GM21723 (cell line): ENCODE data around the gene FLRT2.

Experiments used
- ATAC-seq: cut with Tn5 transposase; IDR thresholded peaks from one replicate; pipeline ENCODE4 v1.9.1; 2021; ENCODE audit warnings: mild to moderate bottlenecking, moderate library complexity; ENCODE audit not compliant: unreplicated experiment

FLRT2 gene, protein sequence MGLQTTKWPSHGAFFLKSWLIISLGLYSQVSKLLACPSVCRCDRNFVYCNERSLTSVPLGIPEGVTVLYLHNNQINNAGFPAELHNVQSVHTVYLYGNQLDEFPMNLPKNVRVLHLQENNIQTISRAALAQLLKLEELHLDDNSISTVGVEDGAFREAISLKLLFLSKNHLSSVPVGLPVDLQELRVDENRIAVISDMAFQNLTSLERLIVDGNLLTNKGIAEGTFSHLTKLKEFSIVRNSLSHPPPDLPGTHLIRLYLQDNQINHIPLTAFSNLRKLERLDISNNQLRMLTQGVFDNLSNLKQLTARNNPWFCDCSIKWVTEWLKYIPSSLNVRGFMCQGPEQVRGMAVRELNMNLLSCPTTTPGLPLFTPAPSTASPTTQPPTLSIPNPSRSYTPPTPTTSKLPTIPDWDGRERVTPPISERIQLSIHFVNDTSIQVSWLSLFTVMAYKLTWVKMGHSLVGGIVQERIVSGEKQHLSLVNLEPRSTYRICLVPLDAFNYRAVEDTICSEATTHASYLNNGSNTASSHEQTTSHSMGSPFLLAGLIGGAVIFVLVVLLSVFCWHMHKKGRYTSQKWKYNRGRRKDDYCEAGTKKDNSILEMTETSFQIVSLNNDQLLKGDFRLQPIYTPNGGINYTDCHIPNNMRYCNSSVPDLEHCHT

DNA sequence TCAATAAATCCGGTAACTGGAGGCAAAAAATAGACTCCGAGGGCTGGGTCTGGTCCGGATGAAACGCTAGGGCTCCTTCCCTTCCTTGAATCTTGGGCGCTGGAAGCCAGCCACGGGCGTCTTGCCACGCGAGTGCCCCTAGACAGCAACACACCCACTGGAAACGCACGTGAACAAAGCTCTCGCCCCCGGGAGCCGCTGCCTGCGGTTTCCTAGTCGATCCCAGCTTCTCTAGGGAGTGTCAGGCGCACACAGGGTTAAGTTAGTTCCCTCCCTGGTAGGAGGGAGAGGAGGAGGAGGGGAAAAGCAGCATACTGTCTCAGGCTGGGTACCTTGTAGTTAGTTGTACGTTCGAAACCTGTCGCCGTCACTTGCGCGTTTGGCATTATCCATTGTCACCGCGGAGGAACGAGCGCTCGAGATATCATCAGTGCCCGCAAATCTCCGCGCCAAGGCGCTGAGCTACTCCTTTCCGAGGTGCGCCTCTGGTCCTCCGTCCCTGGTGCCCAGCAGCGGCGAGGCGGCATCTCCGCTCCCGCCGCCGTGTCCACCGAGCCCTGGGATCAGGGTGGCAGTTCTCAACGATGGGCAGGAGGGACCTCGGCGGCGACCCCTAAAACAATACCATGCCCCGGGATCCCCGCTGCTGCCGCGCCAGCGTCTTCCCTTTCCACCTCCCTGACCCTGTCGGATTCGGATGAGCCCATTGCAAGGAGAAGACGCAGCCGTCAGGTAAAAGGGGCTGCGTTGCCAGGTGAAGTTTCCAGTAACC is at the start of gene FLRT2:
Gene FLRT2, plus strand, starts transcription at position 342 of the 772 bp plus-strand sequence. CDS start 91,371 bp downstream, outside the sequence.
- no peak for ATAC-seq

DNA sequence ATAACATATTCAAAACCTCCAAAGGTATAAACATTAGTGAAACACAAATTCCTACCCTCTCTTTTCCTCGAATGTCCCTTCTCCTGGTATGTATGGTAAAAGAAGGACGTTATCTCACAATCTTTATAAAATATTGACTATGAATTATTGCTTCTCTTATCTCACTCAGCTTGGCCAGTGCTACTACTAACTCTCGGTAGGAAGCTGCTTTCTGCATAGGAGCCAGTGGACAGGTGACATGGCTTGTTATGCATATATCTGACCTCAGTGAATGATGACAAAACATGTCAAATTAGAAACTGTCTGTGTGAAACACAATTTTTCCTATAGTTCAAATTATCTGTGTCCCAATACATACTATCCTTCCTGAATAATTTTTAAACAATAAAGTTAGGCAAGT is 48.5 kb upstream of the FLRT2 start:
- no peak for ATAC-seq

DNA sequence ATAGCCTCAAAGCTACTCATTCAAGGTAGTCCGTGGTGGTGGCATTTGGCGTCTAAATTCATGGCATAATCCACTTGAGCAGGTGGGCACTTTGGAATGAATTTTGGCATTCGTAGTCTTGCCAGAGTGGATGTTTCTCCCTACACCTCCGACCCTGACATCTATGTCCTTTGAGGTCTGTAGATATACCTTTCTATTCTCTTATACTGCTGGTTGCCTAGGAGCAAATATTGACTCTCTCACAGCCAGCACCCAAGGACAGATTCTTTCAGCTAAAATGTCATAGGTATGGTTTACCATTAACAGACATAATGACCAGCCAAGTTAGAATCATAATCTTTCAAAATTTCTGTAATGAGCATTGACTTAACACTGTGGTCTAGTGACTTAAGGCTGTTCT is 47.4 kb upstream of the FLRT2 start:
- no peak for ATAC-seq

DNA sequence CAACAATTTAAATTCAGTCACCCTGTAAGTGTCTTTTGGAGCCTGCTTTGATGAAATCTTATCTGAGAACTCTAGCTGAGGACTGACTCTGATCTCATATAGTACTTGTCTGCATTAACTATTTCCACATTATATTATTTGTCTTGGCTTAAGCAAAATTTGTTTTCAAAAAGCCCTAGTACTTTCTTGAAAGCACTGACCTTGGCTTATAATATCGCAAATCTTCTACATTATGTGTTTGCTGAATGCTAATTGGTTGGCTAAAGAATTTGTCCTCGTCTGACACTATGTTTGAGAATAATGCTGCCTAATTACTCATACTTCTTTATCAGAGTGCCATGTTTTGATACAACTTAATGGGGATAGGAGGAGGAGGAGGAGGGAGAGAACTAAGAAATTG is 46.9 kb upstream of the FLRT2 start:
- no peak for ATAC-seq

DNA sequence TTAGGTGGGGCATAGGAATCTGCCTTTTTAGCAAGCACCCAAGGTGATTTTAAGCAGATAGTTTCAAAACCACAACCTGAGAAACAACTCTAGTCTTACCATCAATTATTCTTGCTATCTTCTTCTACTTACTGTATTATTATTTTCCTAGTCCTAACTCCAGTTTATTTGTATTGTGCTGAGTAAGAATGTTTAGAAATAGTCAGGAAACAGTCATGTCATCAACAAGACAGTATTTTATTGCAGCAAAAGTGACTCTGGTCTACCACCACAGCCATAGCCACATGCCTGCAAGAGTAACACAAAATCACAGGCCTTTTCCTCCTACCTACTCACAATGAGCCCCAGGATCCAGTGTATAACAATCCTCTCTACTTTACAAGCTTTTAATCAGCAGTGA is 46.3 kb upstream of the FLRT2 start:
- ATAC-seq, result no peak

DNA sequence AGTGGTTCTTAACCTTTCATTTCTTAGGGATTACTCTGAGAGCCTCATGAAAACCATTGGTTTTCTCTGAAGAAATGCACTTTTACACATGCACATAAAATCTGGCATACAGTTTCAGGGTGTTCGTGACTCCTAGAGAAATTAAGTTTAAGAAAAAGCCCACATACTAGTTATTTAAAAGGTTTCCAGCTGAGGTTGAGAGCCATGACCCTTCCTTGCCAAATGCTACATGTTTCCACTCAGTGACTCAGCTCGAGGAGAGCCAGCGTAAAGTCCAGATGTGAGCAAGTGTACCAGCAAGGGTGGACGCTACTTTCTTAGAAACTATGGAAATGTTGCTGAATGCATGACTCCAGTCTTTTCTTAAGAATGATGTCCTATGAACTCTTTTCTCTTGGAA is 42.7 kb upstream of the FLRT2 start:
- no peak for ATAC-seq

DNA sequence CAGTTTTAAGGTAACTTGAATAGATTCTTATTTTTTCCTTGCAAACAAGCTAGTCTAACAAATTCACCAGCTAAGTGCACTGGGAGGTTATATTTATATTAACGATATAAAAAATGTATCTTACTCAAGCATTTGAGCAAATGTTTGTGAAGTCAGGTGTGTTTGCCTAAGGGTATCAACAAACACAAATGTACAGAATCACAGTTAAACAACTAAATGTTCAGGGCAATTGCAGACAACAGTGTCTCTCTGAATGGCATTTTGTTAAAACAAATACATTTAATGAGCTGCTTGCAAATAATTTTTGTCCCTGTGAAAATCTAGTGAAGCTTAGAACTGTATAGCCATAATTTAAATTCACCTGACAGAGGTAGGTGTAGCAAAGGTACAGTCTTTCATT is 28.2 kb upstream of the FLRT2 start:
- no peak for ATAC-seq

DNA sequence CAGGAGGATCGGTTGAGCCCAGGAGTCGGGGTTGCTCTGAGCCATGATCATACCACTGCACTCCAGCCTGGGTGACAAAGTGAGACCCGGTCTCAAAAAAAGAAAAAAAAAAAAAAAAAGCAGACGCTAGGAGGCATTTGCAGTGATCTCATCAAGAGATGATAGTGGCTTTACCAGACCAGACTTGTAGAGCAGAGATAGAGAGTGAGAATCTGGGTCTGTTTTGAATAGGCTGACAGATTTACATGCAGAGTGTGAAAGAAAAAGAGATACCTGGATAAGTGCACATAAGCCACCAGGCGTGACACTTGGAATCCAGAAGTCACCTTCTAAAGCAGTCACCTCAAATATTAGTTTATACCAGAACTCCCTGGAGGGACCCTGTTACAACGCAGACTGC is 21.1 kb upstream of the FLRT2 start:
- ATAC-seq, result no peak

DNA sequence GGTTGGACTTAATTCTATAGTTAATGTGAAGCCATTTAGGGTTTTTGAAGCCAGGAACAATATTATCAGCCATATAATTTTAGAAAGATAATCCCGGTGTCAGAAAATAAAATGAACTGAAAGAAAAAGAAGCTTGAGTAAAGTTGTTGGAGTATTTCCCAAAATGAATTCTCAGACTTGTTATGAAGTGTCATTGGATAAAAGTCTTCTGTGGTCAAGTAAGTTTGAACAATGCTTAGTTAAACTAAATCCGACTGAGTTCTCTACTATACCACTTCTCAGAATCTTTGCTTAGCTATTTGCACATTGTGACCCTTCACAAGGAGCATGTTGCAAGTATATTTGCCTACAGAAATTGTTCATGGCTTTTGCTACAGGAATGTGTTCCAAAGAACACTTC is 17.5 kb upstream of the FLRT2 start:
- no peak for ATAC-seq

DNA sequence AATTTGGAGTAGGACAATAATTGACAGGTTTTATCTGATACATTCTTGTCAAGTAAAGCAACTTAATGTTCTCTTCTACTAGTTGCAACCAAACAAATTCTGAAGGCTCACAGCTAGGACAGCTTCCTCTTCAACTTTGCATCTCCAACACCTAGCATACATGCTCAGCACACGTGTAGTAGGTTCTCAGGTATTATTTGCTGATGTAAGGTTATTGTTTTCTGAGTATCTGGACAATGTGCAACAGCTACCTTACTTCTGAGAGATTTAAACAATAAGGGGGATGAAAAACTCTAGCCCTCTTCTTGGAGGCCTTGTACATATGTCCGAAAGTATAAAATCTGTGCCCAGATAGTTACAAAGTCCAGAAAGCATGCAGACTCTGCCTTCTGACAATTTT is 15.5 kb upstream of the FLRT2 start:
- no peak for ATAC-seq

DNA sequence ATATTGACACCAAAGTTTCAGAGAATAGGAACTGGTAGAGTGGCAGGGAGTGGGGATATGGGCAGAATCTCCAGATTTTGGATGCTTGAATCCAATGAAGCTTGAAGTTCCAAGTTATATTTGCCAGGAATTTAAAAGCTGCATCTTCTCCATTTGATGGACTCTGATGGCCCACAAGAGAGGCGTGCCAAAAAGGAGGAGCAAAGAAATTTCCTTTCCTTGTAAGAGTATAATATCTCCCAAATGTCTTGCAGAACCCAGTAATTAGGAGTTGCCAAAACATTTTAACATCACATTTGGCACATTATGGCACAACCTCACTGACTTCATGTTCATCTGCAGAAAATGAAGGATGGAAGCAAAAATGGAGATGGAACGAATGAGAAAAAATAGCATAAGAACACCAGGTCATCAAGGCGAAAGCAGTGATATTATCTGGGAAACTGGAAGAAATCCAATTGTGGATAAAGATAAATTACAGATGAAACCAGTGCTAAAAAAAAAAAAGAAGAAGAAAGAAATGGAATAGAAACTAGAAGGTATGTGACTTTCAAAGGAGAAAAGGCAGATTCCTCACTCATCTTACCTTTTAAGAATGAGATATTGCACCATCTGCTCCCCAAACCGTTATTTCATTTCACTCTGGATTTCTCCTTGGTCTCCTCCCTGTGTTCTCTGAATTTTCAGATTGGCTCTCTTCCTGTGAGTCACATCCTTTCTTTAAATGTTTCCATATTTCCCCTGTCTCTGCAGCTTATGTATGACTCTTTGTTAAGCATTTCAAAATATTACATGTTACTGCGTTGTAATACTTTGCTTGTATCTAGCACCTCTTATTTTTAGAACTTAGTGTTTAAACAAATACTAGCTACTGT is 13.5 kb upstream of the FLRT2 start:
- no peak for ATAC-seq

DNA sequence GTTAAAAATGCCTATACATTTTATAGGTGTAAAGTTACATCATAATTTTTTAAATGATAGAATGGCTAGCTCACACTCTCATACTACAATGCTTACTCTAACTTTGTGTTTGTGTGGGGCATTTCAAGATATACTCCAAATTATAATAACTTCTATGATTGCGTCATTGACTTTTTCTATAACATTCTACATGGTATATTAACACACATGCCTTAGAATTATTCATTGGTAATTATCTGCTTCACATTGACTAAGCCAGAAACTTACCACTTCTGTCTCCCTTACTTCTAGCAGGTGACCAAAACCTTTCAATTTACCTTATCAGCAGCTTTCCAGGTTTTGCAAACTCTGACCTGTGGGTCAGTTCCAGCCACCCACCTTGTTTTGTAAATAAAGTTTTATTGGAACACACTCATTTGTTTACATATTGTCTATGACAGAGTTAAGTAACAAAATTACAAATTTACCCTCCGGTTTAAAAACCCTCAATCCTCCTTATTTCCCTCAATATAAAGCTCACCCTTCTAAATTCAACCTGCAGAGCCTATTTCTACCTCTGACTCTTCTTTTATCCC is 12.7 kb upstream of the FLRT2 start:
- ATAC-seq, result no peak

DNA sequence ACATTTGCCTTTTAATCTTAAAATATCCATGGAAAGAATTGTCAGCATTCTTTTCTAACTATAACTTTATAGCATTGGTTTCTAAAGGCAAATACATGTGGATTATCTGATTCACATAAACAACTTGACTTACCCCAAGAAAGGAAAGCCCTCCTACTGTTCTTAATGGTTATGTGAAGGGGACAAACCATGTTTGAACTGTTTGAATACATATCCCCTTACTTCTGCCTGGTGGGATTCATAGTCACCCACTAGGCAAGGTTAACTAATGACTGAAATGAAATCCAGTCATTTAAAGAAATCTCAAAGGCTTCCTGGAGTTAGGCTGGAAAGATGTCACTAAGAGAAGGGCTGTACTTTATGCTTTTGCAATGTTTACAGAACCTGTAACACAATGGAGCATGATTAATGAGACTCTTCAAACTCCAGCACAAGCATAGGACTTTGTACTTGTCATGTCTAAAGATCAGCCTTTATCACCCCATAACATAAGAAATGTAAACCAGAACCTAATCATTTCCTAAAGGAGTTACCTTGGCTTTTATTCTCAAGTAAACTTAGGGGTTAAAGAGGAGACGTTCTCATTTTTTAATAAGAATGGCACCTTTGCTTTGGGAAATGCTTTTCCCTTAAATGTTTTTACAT is 10.2 kb upstream of the FLRT2 start:
- no peak for ATAC-seq

DNA sequence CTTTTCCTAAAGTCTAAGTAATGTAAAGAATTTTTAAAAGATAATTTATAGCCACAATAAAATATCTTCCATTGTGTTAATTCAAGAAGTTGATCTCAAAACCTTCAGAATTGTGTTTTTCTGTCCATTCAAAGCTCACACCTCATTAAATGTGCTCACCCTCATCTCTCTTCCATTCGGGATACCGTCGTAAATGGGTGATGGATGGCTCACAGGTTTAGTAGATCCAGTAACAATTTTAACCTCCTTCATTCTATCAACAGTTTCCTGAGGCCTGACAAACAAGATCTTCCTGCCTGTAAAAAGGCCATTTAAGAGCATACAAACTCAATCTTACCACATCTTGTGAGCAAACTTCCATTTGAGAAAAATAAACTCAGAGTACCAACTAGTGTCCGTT is 9.4 kb upstream of the FLRT2 start:
- ATAC-seq, result no peak

DNA sequence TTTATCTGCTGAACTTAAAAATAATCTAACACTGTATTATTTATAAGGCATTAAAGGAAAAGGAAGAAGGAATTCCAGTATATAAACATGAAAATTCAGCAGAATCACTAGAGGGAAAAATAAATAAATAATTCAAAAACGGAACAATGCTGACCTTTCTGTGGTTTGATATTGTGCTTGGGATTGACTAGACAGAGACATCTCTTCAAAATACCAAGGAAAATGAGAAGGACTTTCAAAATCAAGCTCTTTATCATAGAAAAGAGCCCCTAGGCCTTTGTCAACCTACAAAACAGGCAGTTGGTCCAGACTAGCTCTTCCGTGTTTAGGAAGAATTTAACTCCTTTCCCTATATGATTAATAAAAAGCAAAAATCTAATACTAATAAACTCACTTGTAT is 6.3 kb upstream of the FLRT2 start:
- ATAC-seq, result no peak

DNA sequence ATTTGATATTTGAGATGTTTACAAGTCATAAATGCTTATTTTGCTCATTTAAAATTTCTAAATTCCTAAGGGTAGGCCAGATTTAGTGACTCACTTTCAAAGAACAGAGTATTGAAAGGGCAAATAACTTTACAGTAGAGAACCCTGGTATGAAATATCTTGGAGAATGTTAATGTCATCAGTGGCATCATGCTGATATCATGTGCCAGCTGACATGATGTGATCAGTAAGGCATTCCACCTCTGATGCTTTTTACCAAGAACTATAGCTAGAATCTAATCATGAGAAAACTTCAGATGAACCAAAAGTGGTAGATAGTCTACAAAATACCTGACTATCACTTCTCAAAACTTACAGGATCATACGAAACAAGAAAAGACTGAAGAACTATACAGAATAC is 2.9 kb upstream of the FLRT2 start:
- ATAC-seq, result no peak

DNA sequence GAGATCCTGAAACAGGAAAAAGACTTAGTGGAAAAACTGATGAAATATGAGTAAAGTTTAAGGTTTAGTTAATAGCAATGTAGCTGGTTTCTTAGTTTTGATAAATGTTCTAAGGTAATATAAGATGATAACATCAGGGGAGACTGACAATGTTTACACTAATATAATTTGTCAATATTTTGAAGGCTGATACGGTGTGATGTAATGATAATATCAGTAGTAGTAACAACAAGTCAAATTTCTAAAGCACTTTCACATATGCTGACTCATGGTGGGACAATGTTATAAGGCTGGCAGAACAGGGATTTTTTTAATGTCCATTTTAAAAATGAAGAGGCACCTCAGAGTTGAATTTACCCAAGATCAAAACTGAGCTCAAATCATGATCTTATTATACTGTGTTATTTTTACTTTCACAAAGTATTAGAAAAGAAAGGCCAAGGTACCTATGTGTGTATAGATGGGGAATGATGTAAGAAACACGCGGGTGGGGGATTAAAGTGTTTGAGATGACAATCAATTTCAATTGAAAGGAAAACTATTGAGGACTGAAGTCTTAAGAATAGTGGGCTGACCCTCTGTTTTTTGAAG is 2.4 kb upstream of the FLRT2 start:
- ATAC-seq, result no peak

DNA sequence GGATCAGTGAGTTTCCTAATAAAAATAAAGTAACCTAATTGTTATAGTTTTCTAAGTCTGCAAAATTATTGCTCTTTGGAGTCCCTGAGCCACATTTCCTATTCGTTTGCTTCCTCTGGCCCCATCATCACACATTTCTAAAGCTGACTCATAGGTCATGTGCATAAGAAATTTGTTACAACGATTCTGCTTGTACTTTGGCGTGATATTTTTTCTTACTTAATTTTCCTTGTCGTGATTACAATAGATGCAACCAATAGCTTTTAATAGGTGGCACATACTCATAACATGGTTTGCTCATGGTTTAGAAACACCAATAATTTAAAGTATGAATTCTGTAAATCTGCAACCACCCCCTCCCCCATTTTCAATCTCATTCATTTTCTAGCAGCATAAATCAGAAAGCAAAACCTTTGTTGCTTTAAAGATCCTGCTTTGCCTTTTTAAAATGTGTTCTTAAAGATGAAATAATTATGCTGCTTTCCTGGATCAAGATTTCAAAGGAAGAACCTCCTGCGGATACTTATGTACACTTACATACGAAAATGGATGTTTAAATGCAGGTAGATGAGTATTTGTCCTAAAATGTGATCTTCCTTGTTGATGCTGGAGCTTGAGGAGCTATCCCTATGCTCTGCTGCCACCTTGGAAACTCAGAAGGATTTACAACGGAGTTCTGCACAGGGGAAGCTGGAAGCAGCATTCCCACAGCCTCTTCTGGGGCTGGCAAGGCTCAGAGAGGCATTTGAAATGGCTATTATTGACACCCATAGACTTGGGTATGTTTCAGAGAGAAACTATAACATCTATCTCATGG is 1.7 kb upstream of the FLRT2 start:
- ATAC-seq, result no peak
